Progenitor cell of endocrine pancreas (in vitro differentiated cells): ENCODE measurements around the gene DHCR24. TPM values are rescaled to one million over a fixed set of nuclear protein-coding genes. Genes with fewer than 3 reads are reported as not detected.

ENCODE experiments used
- DNase-seq: peaks from one replicate; pipeline ENCODE4 v3.0.0; 2021; ENCODE audit warnings: low spot score; ENCODE audit not compliant: unreplicated experiment
- H3K27ac Mint-ChIP-seq: 2 replicates; pipeline ENCODE4 v1.8.0; 2021; ENCODE audit warnings: mild to moderate bottlenecking, moderate library complexity, mixed read lengths
- H3K27me3 Mint-ChIP-seq: 2 replicates; pipeline ENCODE4 v1.8.0; 2021; ENCODE audit warnings: mixed read lengths
- H3K36me3 Mint-ChIP-seq: 2 replicates; pipeline ENCODE4 v1.8.0; 2022; ENCODE audit warnings: mixed read lengths; ENCODE audit not compliant: insufficient read depth
- H3K4me1 Mint-ChIP-seq: 2 replicates; pipeline ENCODE4 v1.8.0; 2021; ENCODE audit warnings: low read depth, mixed read lengths
- H3K4me3 Mint-ChIP-seq: 2 replicates; pipeline ENCODE4 v1.8.0; 2021; ENCODE audit warnings: low read depth, mild to moderate bottlenecking, moderate library complexity, mixed read lengths
- H3K9me3 Mint-ChIP-seq: 2 replicates; pipeline ENCODE4 v1.8.0; 2021; ENCODE audit warnings: low read depth, mixed read lengths
- total RNA-seq: library from RNA; stranded (reverse); gene quantifications from 2 replicates; pipeline ENCODE4 v1.2.1, GENCODE V29; 2021
- TF ChIP-seq, protein P1 (sequence below): fragments of 200-600 bp; sonication (generic); IDR thresholded peaks from one replicate; pipeline ENCODE4 v1.5.0; 2021; ENCODE audit warnings: antibody characterized with exemption, mild to moderate bottlenecking; ENCODE audit not compliant: unreplicated experiment

DHCR24 gene
- total RNA-seq, 1 donor from 2014 or later = 229 TPM

- DNase-seq = no peak
- H3K36me3 Mint-ChIP-seq = peaks cover 38% of the 10 kb centered on the region
- H3K27ac Mint-ChIP-seq = no peak overlapping the region
- H3K4me1 Mint-ChIP-seq = peaks cover 5% of the 10 kb centered on the region
- no peaks in the 10 kb centered on the region for H3K27me3 Mint-ChIP-seq
- TF ChIP-seq, protein P1, sequence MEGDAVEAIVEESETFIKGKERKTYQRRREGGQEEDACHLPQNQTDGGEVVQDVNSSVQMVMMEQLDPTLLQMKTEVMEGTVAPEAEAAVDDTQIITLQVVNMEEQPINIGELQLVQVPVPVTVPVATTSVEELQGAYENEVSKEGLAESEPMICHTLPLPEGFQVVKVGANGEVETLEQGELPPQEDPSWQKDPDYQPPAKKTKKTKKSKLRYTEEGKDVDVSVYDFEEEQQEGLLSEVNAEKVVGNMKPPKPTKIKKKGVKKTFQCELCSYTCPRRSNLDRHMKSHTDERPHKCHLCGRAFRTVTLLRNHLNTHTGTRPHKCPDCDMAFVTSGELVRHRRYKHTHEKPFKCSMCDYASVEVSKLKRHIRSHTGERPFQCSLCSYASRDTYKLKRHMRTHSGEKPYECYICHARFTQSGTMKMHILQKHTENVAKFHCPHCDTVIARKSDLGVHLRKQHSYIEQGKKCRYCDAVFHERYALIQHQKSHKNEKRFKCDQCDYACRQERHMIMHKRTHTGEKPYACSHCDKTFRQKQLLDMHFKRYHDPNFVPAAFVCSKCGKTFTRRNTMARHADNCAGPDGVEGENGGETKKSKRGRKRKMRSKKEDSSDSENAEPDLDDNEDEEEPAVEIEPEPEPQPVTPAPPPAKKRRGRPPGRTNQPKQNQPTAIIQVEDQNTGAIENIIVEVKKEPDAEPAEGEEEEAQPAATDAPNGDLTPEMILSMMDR = no peak
- no peaks in the 10 kb centered on the region for H3K9me3 Mint-ChIP-seq
- H3K4me3 Mint-ChIP-seq = no peak overlapping the region
These were observed 19.9 kb downstream of the DHCR24 start for GRCh38 chr1:54866801-54867716.

GRCh38 chr1:54865238-54866073, 21.5 kb downstream of the DHCR24 start:
- H3K27me3 Mint-ChIP-seq = no peaks in the 10 kb centered on the region
- no peaks in the 10 kb centered on the region for H3K9me3 Mint-ChIP-seq
- no peak overlapping the region for H3K27ac Mint-ChIP-seq
- H3K4me1 Mint-ChIP-seq = peaks cover 17% of the 10 kb centered on the region
- DNase-seq = no peak
- TF ChIP-seq, protein P1 = no peak
- H3K36me3 Mint-ChIP-seq = peaks cover 44% of the 10 kb centered on the region
- H3K4me3 Mint-ChIP-seq = no peak overlapping the region

- H3K27ac Mint-ChIP-seq = no peak overlapping the region
- TF ChIP-seq, protein P1 = no peak
- H3K9me3 Mint-ChIP-seq = no peaks in the 10 kb centered on the region
- H3K27me3 Mint-ChIP-seq = no peaks in the 10 kb centered on the region
- H3K4me1 Mint-ChIP-seq = peaks cover 22% of the 10 kb centered on the region
- H3K4me3 Mint-ChIP-seq = no peak overlapping the region
- peaks cover 50% of the 10 kb centered on the region for H3K36me3 Mint-ChIP-seq
- no peak for DNase-seq
These were observed 22.4 kb downstream of the DHCR24 start for GRCh38 chr1:54864460-54865208.

DNA sequence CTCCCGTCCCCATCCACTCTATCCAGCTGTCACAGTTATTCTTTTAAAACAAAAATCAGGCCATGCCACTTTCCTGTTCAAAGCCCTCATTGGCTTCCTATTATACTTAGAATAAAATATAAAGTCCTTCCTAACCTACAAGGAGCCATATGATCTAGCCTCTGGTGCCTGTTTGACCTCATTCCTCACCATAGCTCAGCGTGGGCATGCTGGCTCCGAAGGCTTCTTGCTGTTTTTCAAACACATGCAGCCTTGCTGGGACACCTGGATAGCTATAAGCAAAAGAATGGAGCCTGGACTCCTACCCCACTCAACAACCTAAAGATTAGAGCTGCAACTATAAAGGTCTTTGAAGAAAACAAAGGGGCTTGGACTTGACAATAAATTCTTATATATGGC, 23.7 kb downstream of the DHCR24 start:
- H3K27me3 Mint-ChIP-seq = no peaks in the 10 kb centered on the region
- peaks cover 53% of the 10 kb centered on the region for H3K36me3 Mint-ChIP-seq
- peaks cover 23% of the 10 kb centered on the region for H3K4me1 Mint-ChIP-seq
- no peak overlapping the region for H3K4me3 Mint-ChIP-seq
- H3K27ac Mint-ChIP-seq = no peak overlapping the region
- DNase-seq = no peak
- TF ChIP-seq, protein P1 = no peak
- H3K9me3 Mint-ChIP-seq = no peaks in the 10 kb centered on the region
